ENCODE measurements around the gene ASB1.

Gene ASB1

GRCh38 chr2:238446371-238446770 lies 19.6 kb downstream of the ASB1 start:
- no peak for DNase-seq

GRCh38 chr2:238448031-238448955 lies 21.6 kb downstream of the ASB1 start:
- DNase-seq = no peak

- DNase-seq = no peak
Measured at GRCh38 chr2:238449241-238449640, 22.5 kb downstream of the ASB1 start.

- no peak for DNase-seq
Measured at GRCh38 chr2:238449909-238450417, 23.2 kb downstream of the ASB1 start.

- DNase-seq = no peak
Measured at GRCh38 chr2:238450440-238450861, 23.7 kb downstream of the ASB1 start.

- DNase-seq = no peak
Measured at GRCh38 chr2:238453842-238454241, 27.1 kb downstream of the ASB1 start.

GRCh38 chr2:238456449-238456848 lies 29.7 kb downstream of the ASB1 start:
- DNase-seq = no peak

GRCh38 chr2:238456970-238457926 lies 30.5 kb downstream of the ASB1 start:
- DNase-seq = no peak

GRCh38 chr2:238457927-238458324 lies 31.2 kb downstream of the ASB1 start:
- DNase-seq = no peak

- no peak for DNase-seq
Measured at GRCh38 chr2:238458651-238459050, 31.9 kb downstream of the ASB1 start.

- DNase-seq = no peak
Measured at GRCh38 chr2:238459081-238459629, 32.4 kb downstream of the ASB1 start.

GRCh38 chr2:238461051-238461450 lies 34.3 kb downstream of the ASB1 start:
- DNase-seq = no peak

- no peak for DNase-seq
Measured at GRCh38 chr2:238461491-238461890, 34.8 kb downstream of the ASB1 start.

GRCh38 chr2:238461916-238462315 lies 35.2 kb downstream of the ASB1 start:
- no peak for DNase-seq

- DNase-seq = no peak
Measured at GRCh38 chr2:238462782-238463396, 36.2 kb downstream of the ASB1 start.

GRCh38 chr2:238464389-238464788 lies 37.7 kb downstream of the ASB1 start:
- DNase-seq = no peak

- DNase-seq = no peak
Measured at GRCh38 chr2:238465487-238466242, 38.9 kb downstream of the ASB1 start.

GRCh38 chr2:238466243-238466756 lies 39.6 kb downstream of the ASB1 start:
- DNase-seq = no peak

GRCh38 chr2:238467062-238467461 lies 40.3 kb downstream of the ASB1 start:
- no peak for DNase-seq

GRCh38 chr2:238467792-238468191 lies 41.1 kb downstream of the ASB1 start:
- no peak for DNase-seq

- no peak for DNase-seq
Measured at GRCh38 chr2:238469155-238469554, 42.4 kb downstream of the ASB1 start.

GRCh38 chr2:238473014-238473413 lies 46.3 kb downstream of the ASB1 start:
- no peak for DNase-seq

Measured in activated CD4-positive, alpha-beta T cell treated with anti-CD3 and anti-CD28 coated beads, Interleukin-2, amount 50 U/mL, for 48 hours (primary cell).